GM18873 (cell line): ENCODE results near the gene LUZP2.

Experiments
- ATAC-seq: cut with Tn5 transposase; IDR thresholded peaks from one replicate; pipeline ENCODE4 v1.9.1; 2021; ENCODE audit warnings: mild to moderate bottlenecking, moderate library complexity, moderate number of reproducible peaks; ENCODE audit not compliant: unreplicated experiment, low FRiP score

Gene LUZP2

DNA sequence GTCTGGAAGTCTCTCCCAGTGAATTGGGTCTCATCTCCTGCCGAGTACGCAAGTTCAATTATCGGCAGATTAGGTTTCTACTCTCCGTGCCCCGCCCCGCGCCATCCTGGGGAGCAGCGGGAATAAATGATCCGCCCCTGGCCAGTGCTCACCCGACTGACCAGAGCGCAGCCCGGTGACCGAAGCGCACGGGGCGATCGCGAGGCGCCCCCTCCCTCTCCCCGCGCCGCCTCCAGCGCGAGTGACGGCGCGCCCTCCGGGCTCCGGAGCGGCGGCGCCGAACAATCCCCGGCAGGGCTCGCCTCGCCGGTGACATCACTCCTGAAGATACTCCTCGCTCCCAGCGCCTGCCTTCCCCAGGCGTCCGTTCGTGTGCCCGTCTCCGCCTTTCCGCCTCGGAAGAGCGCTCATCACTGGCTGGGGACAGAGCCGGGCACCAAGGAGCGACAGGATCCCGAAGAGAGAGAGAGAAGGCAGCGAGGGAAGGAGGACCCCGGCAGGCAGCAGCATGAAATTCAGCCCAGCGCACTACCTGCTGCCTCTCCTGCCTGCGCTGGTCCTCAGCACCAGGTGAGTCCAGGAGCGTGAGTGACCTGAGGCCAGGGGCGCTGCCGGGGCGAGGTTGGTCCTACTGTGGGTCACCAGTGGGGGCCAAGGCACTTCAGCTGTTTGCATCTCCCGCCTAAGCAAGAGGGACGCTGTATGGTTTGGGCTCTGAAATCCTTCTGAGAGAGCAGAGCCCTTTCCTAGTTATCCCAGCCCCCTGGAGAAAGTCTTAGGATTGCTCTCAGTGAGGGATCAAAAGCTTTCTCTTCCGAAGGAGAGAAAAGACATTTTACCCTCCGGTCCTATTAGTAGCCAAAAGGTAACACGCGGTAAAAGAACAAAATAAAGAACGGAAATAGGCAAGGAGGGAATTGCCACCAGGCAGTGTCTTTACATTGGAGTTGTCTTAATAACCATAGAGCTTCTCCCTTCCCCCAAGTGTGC, at the start of gene LUZP2:
Gene LUZP2 (plus strand): TSS at position 318 of the 990 bp plus-strand sequence.
- ATAC-seq = no peak

DNA sequence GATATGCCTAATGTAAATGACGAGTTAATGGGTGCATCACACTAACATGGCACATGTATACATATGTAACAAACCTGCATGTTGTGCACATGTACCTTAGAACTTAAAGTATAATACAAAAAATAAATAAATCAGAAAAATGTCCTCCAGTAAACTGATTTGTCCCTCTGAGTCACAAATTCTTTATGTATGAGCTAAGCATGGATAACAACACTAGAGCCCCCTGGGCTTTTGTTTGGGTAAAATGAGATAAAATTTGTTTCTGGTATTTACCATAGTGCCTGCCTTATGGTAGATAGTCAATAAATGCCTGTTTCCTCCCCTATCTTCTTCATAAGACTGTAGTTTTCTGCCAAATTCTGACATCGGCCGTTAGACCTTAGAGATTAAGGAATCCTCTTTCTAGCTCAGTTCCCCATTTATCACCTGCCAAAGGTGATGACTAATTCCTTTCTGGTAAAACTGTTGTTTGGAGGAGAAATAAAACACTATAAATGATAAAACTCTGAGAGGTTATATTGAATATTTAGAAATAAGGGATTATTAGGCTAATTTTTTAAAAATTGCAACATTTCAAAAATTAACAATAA, 43.6 kb upstream of the LUZP2 start:
- no peak for ATAC-seq

GRCh38 chr11:24457985-24458384, 38.9 kb upstream of the LUZP2 start:
- no peak for ATAC-seq

- ATAC-seq = no peak
Observed at GRCh38 chr11:24470431-24470830, 26.4 kb upstream of the LUZP2 start.

GRCh38 chr11:24471084-24471483, 25.8 kb upstream of the LUZP2 start:
- no peak for ATAC-seq

DNA sequence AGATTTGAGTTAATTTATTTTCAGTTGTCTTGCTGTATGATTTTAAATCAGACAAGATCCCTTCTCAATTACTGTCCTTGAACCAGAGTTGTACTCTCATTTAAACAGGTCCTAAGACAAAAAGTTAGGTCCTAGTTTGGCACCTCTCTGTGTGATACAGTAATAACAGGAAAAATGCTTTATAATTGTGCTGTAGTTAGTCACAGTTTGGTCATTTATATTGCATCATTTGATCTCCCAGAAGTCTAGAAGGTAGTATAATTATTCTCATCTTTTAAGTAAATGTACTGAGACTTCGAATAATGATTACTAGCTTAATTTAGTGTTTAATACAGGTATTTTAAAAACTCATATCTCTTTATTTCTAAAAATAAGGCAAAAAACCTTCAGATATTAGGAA, 18.1 kb upstream of the LUZP2 start:
- ATAC-seq = no peak

DNA sequence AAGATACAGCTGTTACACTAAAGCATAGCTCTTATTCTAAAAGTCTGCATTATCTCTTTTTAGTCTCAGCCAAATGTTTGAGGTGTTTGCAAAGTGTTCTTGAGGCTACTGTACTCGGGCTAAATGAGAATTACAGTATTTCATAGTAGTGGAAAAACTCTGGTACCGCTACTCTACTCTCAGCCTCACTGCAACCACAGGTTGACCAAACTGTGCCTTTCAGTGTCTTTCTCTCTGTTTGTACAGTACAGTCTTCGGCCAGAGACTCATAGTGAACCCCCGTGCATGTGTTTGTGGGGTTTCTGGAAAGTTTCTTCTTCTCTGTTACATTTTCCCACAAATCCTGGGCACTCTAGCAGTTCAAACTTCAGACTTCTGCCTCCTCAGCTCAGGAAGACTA, 7.4 kb upstream of the LUZP2 start:
- no peak for ATAC-seq

DNA sequence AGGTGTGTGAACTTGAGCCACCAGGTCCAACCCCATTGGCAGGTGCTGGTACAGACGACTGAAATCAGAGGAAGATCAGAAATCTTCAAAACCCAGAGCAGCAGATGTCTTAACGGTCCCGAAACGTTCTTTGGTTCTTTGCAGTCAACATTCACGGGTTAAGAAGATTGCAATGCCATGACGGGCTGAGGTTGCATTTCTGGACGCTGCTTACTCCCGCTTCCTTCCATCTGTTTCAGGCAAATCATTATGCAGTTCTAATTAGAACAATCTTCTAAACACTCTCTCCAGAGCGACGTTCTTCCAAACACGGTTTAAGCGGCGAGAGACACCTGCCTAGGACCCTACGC, 492 bp upstream of the LUZP2 start:
- ATAC-seq = no peak

- ATAC-seq = no peak
Observed at GRCh38 chr11:24497831-24498230, 978 bp downstream of the LUZP2 start.

- no peak for ATAC-seq
Observed at GRCh38 chr11:24502425-24502824, 5.6 kb downstream of the LUZP2 start.

GRCh38 chr11:24509114-24509513, 12.3 kb downstream of the LUZP2 start:
- ATAC-seq = no peak

GRCh38 chr11:24511511-24511910, 14.7 kb downstream of the LUZP2 start:
- ATAC-seq = no peak

GRCh38 chr11:24513479-24514218, 16.8 kb downstream of the LUZP2 start:
- ATAC-seq = no peak

- ATAC-seq = no peak
Observed at GRCh38 chr11:24514219-24514594, 17.4 kb downstream of the LUZP2 start.

- no peak for ATAC-seq
Observed at GRCh38 chr11:24515632-24516031, 18.8 kb downstream of the LUZP2 start.

DNA sequence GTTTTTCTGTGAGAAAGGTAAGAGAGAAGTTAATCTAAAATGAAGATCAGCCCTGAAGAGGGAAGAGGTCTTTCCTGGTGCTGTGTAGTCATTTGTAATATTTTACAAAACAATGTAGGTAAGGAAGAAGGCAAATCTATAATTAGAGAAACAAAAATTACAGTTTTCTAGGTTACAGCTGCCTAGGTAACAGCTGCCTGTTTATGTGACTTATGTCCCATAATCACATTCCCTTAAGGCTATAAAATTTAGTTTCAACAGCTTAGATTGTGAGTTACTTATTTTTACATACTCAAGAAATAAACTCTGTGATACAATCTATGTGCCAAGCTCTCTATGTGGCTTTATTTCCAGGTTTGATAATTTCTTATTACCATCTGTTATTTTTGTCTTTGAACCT, 19.8 kb downstream of the LUZP2 start:
- no peak for ATAC-seq

DNA sequence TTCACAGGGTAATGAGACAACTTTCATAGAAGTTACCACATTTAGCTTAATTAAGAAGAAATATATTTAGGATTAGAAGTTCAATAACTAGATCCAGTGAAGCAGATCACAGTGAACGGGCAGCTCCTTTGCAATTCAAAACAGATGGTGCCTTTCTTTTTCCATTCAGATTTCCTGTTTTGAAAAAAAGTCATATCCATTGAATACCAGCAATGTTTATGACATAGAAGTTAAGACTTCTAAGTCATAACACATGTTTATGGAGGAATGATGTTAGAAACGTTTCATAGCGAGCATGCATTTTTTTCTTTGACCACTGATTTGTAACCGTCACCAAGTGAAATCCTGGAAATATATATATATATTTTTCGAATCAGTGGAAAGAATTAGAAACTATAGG, 24.7 kb downstream of the LUZP2 start:
- ATAC-seq = no peak

DNA sequence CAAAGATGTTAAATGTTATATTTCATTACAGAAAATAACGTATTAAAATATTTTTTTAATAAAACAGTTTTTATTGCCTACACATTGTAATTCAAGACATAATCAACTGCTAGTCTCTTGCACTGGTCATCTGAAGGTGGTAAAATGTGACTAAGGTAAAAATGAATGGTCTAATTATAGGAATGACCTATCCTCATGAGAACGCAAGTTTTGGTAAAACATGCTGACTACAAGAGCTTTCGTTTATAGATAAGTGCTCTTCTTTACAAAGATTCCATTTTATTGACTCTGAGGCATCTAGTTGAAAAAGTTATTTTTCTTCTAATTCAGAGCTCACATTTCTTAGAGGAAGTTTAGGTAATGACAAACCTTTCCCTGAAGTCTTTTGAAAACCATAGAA, 27.3 kb downstream of the LUZP2 start:
- ATAC-seq = no peak

DNA sequence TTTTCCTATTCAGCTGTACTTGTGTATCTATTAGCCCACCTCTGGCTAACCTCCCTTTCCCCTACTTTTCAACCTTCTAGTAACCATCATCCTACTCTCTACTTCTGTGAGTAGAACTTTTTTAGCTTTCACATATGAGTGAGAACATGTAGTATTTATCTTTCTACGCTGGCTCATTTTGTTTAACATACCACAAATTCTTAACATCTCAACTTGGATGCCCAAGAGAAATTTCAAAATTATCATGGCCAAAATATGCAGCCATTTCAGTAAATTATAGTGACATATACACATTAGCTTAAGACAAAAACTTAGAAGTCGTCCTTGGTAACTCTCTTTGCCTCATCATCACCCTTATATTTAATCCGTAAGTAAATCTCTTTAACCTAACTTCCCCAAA, 34.7 kb downstream of the LUZP2 start:
- no peak for ATAC-seq

- ATAC-seq = no peak
Observed at GRCh38 chr11:24543771-24544170, 46.9 kb downstream of the LUZP2 start.

- no peak for ATAC-seq
Observed at GRCh38 chr11:24556693-24557092, 59.8 kb downstream of the LUZP2 start.
